ENCODE measurements around the gene BLVRA. TPM values are rescaled to one million over a fixed set of nuclear protein-coding genes. Genes with fewer than 3 reads are reported as not detected.
"Not testable (repeated sequence)": the region's sequence is repeated elsewhere in the genome, so short reads cannot be mapped to it uniquely, and the experiment has no call there.

Gene BLVRA
- total RNA-seq, 4 donors from 2014 or later = 25.4 to 38.9 (median 32.1) TPM

DNA sequence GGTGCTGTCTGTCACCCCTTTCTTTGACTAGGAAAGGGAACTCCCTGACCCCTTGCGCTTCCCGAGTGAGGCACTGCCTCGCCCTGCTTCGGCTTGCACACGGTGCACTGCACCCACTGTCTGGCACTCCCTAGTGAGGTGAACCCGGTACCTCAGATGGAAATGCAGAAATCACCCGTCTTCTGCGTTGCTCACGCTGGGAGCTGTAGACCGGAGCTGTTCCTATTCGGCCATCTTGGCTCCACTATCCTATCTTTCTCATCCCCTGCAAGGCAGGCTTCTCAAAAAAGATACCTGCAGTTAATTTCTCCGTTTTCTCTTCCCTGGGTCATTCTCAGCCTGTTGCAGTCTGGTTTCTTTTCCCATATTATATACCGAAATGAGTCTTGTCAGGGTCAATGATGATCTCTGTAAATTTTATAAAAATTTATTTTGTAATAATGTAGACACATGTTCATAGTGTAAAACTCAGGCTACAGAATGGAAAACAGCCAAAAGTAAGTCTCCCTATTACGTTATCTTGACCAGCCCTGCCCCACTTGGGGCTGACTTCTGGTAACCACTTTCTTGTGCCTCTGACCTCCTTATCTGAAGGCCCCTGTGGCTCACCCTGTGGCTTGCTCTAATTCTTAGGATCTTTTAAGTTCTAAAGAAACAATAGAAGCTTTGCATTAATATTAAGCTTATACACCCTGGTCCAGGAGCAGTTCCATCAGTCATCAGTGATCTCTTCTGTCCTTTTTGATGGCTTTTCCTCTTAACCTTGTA, 20.7 kb downstream of the BLVRA start:
- peak in 1 of 2 donors; percentile 43 for DNase-seq (ENCODE audit: low spot score in 2 of 2)
- H3K4me3 ChIP-seq (ENCODE audit: low read depth, poor library complexity, severe bottlenecking) = no peak overlapping the region
- TF ChIP-seq POLR2A (IDR thresholded peaks at IDR 0.05) = no peak
- TF ChIP-seq CTCF (IDR thresholded peaks at IDR 0.05) = no peak
- intact Hi-C loops (cut with DNase I; ENCODE audit: low total_unique reads) = no loop called here
- 60 to 70% methylated on average over 14 of the region's 14 CpGs for WGBS, 2 donors

DNA sequence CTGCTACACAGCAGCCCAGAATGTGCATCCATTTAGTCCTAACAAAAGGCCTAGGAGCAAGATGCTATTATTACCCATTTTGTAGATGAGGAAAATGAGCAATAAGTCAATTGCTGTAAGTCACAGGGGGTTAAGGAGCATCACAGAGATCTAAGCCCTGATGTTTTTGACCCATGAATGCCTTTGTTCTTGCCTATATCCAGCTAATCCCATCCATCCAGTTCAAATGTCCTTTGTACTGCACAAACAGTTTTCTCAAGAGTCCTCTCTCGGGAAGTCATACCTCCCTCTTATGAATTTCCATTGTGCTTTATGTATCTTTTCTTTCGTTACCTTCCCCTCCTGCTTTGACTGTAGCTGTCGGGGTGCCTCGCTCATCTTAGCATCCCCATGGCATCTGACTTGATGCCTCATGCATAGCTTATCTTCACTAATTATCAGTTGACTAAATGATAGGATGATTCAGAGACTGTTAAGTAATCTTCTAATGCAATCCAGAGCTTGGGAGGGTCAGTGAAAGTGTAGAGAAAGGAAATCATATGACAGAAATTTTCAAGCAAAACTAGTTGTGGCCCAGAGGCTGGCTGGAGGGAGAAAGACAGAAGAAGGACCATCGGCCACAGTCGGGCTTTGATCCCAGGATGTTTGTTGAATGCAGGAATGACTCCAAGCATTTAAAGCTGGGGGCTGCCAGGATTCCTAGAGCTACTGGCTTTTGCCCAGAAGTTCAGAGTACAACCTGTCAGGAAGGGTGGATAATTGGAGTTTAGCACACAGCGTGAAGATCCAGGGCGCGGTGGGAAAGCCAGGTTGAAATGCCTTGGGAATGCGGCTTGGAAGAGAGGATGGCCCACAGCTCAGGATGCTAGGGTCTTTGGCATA, 23.5 kb downstream of the BLVRA start:
- TF ChIP-seq CTCF (IDR thresholded peaks at IDR 0.05) (no peak), POLR2A (IDR thresholded peaks at IDR 0.05) (no peak)
- peak in 1 of 2 donors; percentile 77 for DNase-seq (ENCODE audit: low spot score in 2 of 2)
- no peak overlapping the region for H3K4me3 ChIP-seq (ENCODE audit: low read depth, poor library complexity, severe bottlenecking)
- 50 to 58% methylated on average over 10 of the region's 10 CpGs for WGBS, 2 donors
- intact Hi-C loops (cut with DNase I; ENCODE audit: low total_unique reads) = no loop called here

- intact Hi-C loops (cut with DNase I; ENCODE audit: low total_unique reads) = no loop called here
- peak in 1 of 2 donors; percentile 70 for DNase-seq (ENCODE audit: low spot score in 2 of 2)
- H3K4me3 ChIP-seq (ENCODE audit: low read depth, poor library complexity, severe bottlenecking) = no peak overlapping the region
- WGBS, 2 donors = 88% methylated on average over 8 of the region's 8 CpGs
- TF ChIP-seq POLR2A (IDR thresholded peaks at IDR 0.05) (no peak), CTCF (IDR thresholded peaks at IDR 0.05) (no peak)
These were observed 24.5 kb downstream of the BLVRA start for GRCh38 chr7:43782768-43783555.

GRCh38 chr7:43784030-43784584, 25.6 kb downstream of the BLVRA start:
- 95 to 97% methylated on average over 5 of the region's 5 CpGs for WGBS, 2 donors
- intact Hi-C loops (cut with DNase I; ENCODE audit: low total_unique reads) = no loop called here
- TF ChIP-seq CTCF (IDR thresholded peaks at IDR 0.05) (no peak), POLR2A (IDR thresholded peaks at IDR 0.05) (no peak)
- peak in 1 of 2 donors; percentile 23 for DNase-seq (ENCODE audit: low spot score in 2 of 2)
- no peak overlapping the region for H3K4me3 ChIP-seq (ENCODE audit: low read depth, poor library complexity, severe bottlenecking)

- intact Hi-C loops (cut with DNase I; ENCODE audit: low total_unique reads) = not testable (repeated sequence)
- WGBS, 2 donors = 93% methylated on average over 8 of the region's 8 CpGs
- peak in 1 of 2 donors; percentile 32 for DNase-seq (ENCODE audit: low spot score in 2 of 2)
These were observed 26.2 kb downstream of the BLVRA start for GRCh38 chr7:43784585-43785087.

More at GRCh38 chr7:43784585-43785087, 26.2 kb downstream of the BLVRA start:
- H3K4me3 ChIP-seq (ENCODE audit: low read depth, poor library complexity, severe bottlenecking) = not testable (repeated sequence)

Data from lower leg skin (tissue), 4 donors.